Endothelial cell of umbilical vein (primary cell): ENCODE results near the gene GPR65. TPM values are rescaled to one million over a fixed set of nuclear protein-coding genes. Genes with fewer than 3 reads are reported as not detected.

Experiments used
- BruUV-seq: library from RNA; stranded (reverse); fragments of 400-500 nt; replicated peaks from 2 replicates; lab custom pipeline; 2021; lab: Mats Ljungman, UMichigan
- CTCF ChIA-PET: fragments of 300-600, 350-600 bp; sonication (Branson Sonifier 250); formaldehyde crosslinking; loops from one replicate; lab custom pipeline; 2021; ENCODE audit warnings: antibody characterized with exemption, inconsistent platforms; lab: Charles Lee
- POLR2A ChIA-PET: fragments of 300-600, 350-600 bp; sonication (Branson Sonifier 250); formaldehyde crosslinking; loops from one replicate; lab custom pipeline; 2021; ENCODE audit warnings: antibody characterized with exemption, inconsistent platforms; lab: Charles Lee
- DNase-seq: peaks from one replicate; pipeline ENCODE4 v3.0.0-alpha.2; 2011; ENCODE audit warnings: low read depth, low spot score
- FAIRE-seq: peaks from 2 replicates; lab custom pipeline; 2011; peaks lifted over from hg19 to GRCh38; lab: Jason Lieb, UNC
- H2AFZ ChIP-seq: 2 replicates; pipeline ENCODE4 v1.6.0; 2012; ENCODE audit warnings: low read depth, low read length, control low read depth, inconsistent platforms
- H3K27ac ChIP-seq: 2 replicates; pipeline ENCODE4 v1.5.1; 2011; ENCODE audit warnings: low read depth, mild to moderate bottlenecking, control low read depth, low read length, moderate library complexity; ENCODE audit not compliant: insufficient read depth
- H3K27me3 ChIP-seq, 2 experiments: 2 replicates each; pipeline versions ENCODE4 v1.6.0 to v1.6.1; 2011; ENCODE audit warnings: low read length in 2 of 2, mixed read lengths in 1 of 2; ENCODE audit not compliant: control insufficient read depth in 2 of 2, insufficient read depth in 2 of 2
- H3K36me3 ChIP-seq, 2 experiments: 2 replicates in 1 of 2; 3 replicates in 1 of 2; pipeline ENCODE4 v1.5.1; 2011; ENCODE audit warnings: low read length in 2 of 2, mild to moderate bottlenecking in 1 of 2, moderate library complexity in 1 of 2; ENCODE audit not compliant: control insufficient read depth in 2 of 2, insufficient read depth in 2 of 2; ENCODE audit errors: extremely low read depth in 1 of 2
- H3K4me1 ChIP-seq: 3 replicates; pipeline ENCODE4 v1.5.1; 2011; ENCODE audit warnings: mild to moderate bottlenecking, low read length; ENCODE audit not compliant: control insufficient read depth, insufficient read depth; ENCODE audit errors: extremely low read depth
- H3K4me2 ChIP-seq: 2 replicates; pipeline ENCODE4 v1.6.1; 2011; ENCODE audit warnings: low read length, control low read depth, mixed read lengths; ENCODE audit not compliant: insufficient read depth
- H3K4me3 ChIP-seq, 3 experiments: fragments of 200-600 bp in 1 of 3; sonication (generic), shearing (Covaris generic) in 1 of 3; replicated peaks in 1 of 3; 2 replicates each; pipeline ENCODE4 v1.5.1; 2011 to 2016; ENCODE audit warnings: control low read depth in 3 of 3, low read length in 3 of 3, mild to moderate bottlenecking in 2 of 3, inconsistent platforms in 1 of 3, low read depth in 1 of 3, moderate library complexity in 1 of 3; ENCODE audit not compliant: insufficient read depth in 1 of 3
- H3K79me2 ChIP-seq: 2 replicates; pipeline ENCODE4 v1.6.0; 2012; ENCODE audit warnings: low read length, inconsistent platforms; ENCODE audit not compliant: control insufficient read depth, insufficient read depth
- H3K9ac ChIP-seq: replicated peaks from 2 replicates; pipeline ENCODE3; 2011; ENCODE audit warnings: low read length, control low read depth; ENCODE audit not compliant: insufficient read depth; ENCODE audit errors: extremely low read depth
- H3K9me1 ChIP-seq: replicated peaks from 3 replicates; pipeline ENCODE4 v1.6.0; 2011; ENCODE audit warnings: mild to moderate bottlenecking, low read length; ENCODE audit not compliant: control insufficient read depth, insufficient read depth; ENCODE audit errors: extremely low read depth
- H3K9me3 ChIP-seq: replicated peaks from 2 replicates; pipeline ENCODE4 v1.5.1; 2012; ENCODE audit warnings: low read length, inconsistent platforms; ENCODE audit not compliant: control insufficient read depth, insufficient read depth
- H4K20me1 ChIP-seq: replicated peaks from 2 replicates; pipeline ENCODE3; 2011; ENCODE audit warnings: mild to moderate bottlenecking, low read length; ENCODE audit not compliant: control insufficient read depth, insufficient read depth; ENCODE audit errors: extremely low read depth
- EZH2 ChIP-seq: IDR thresholded peaks from 2 replicates; pipeline ENCODE4 v1.6.1; 2012; ENCODE audit warnings: borderline replicate concordance, low read depth, mild to moderate bottlenecking, moderate library complexity, low read length, inconsistent platforms; ENCODE audit not compliant: severe bottlenecking
- FOS ChIP-seq: IDR thresholded peaks from 2 replicates; pipeline ENCODE4 v1.6.1; 2011; ENCODE audit warnings: mild to moderate bottlenecking, low read length, moderate library complexity, borderline replicate concordance; ENCODE audit not compliant: insufficient read depth
- GATA2 ChIP-seq: IDR thresholded peaks from 2 replicates; pipeline ENCODE4 v1.7.0; 2011; ENCODE audit warnings: low read depth, mild to moderate bottlenecking, moderate library complexity, mixed read lengths, low read length; ENCODE audit not compliant: insufficient read length, insufficient read depth
- JUN ChIP-seq: IDR thresholded peaks from 2 replicates; pipeline ENCODE4 v1.6.1; 2011; ENCODE audit warnings: borderline replicate concordance, low read depth; ENCODE audit not compliant: insufficient read length, insufficient read depth
- MAX ChIP-seq: IDR thresholded peaks from 2 replicates; pipeline ENCODE4 v1.6.1; 2011; ENCODE audit not compliant: insufficient read depth, insufficient read length
- MYC ChIP-seq: IDR thresholded peaks from one replicate; pipeline ENCODE4 v1.6.1; 2011; ENCODE audit warnings: mild to moderate bottlenecking, low read depth, low read length
- POLR2A ChIP-seq: IDR thresholded peaks from 2 replicates; pipeline ENCODE4 v1.6.1; 2012; ENCODE audit warnings: low read depth, mild to moderate bottlenecking, control low read depth, low read length
- POLR2AphosphoS5 ChIP-seq: IDR thresholded peaks from 2 replicates; pipeline ENCODE4 v1.6.1; 2012; ENCODE audit warnings: low read depth, mild to moderate bottlenecking, control low read depth, low read length, moderate library complexity; ENCODE audit not compliant: insufficient read depth
- dilution Hi-C: fragments of 300-500 bp; cut with MboI; formaldehyde crosslinking; loops from one replicate; pipeline ENCODE4 v1.15.0; 2019; ENCODE audit warnings: low sequenced_read_pairs; ENCODE audit not compliant: extremely low pct_ligation_motif_present
- intact Hi-C: fragments of 100-400 bp; cut with micrococcal nuclease; formaldehyde crosslinking; loops from one replicate; pipeline ENCODE4 v1.10.0; 2022
- polyA plus RNA-seq, 4 experiments: library from polyadenylated mRNA; depleted of rRNA in 3 of 4; stranded (reverse) in 3 of 4; unstranded in 1 of 4; fragments of >200 nt; gene quantifications; 2 replicates each; pipeline versions ENCODE4 v1.2.1 to v1.2.3, GENCODE V29; 2011 to 2012; ENCODE audit warnings: missing spikeins in 1 of 4
- total RNA-seq: library from RNA; stranded (reverse); gene quantifications from 2 replicates; pipeline ENCODE4 v1.2.3, GENCODE V29; 2021

Gene GPR65
- total and polyA plus RNA-seq, 2 donors (not counting 3 experiments of a cell fraction or from before 2014, with no cell fraction given): 0.03 to 0.07 TPM

GRCh38 chr14:88026890-88027289, 22.0 kb downstream of the GPR65 start:
- H3K4me1 ChIP-seq: no peaks in the 10 kb centered on the region
- H3K79me2 ChIP-seq: no peaks in the 10 kb centered on the region
- TF ChIP-seq MYC: no peak
- no peak for TF ChIP-seq GATA2
- no peak for TF ChIP-seq POLR2AphosphoS5
- TF ChIP-seq MAX: no peak
- DNase-seq (no peak), FAIRE-seq (no peak)
- no peaks in the 10 kb centered on the region for H3K9me1 ChIP-seq
- H3K27me3 ChIP-seq: peaks cover 0 to 4% of the 10 kb centered on the region in 2 experiments
- H3K9ac ChIP-seq: no peak overlapping the region
- dilution Hi-C loops: no loop called here
- H4K20me1 ChIP-seq: no peaks in the 10 kb centered on the region
- POLR2A ChIA-PET: no interaction called here
- intact Hi-C loops: no loop called here
- H3K27ac ChIP-seq: no peak overlapping the region
- no peak overlapping the region for H3K4me3 ChIP-seq
- H3K4me2 ChIP-seq: no peak overlapping the region
- CTCF ChIA-PET: interaction anchor here (1.3 kb wide), 1 partner anchor 8 kb away, joined by 3 read pairs; no protein-coding TSS in a partner anchor
- BruUV-seq: no TSS peak
- H3K36me3 ChIP-seq: no peaks in the 10 kb centered on the region
- H2AFZ ChIP-seq: no peak overlapping the region
- H3K9me3 ChIP-seq: no peaks in the 10 kb centered on the region

GRCh38 chr14:88029500-88029899, 24.6 kb downstream of the GPR65 start:
- TF ChIP-seq MYC (no peak), MAX (no peak), POLR2AphosphoS5 (no peak), POLR2A (no peak), JUN (no peak), EZH2 (no peak), GATA2 (no peak), FOS (no peak)
- no peaks in the 10 kb centered on the region for H3K36me3 ChIP-seq
- POLR2A ChIA-PET: no interaction called here
- DNase-seq (no peak), FAIRE-seq (no peak)
- dilution Hi-C loops: no loop called here
- no peak overlapping the region for H3K4me2 ChIP-seq
- H3K27ac ChIP-seq: no peak overlapping the region
- BruUV-seq: no TSS peak
- H3K4me1 ChIP-seq: no peaks in the 10 kb centered on the region
- no peaks in the 10 kb centered on the region for H4K20me1 ChIP-seq
- H3K79me2 ChIP-seq: no peaks in the 10 kb centered on the region
- H3K9ac ChIP-seq: no peak overlapping the region
- intact Hi-C loops: no loop called here
- H3K4me3 ChIP-seq: no peak overlapping the region
- CTCF ChIA-PET: no interaction called here
- no peak overlapping the region for H2AFZ ChIP-seq
- H3K9me1 ChIP-seq: no peaks in the 10 kb centered on the region
- peaks cover 0 to 4% of the 10 kb centered on the region in 2 experiments for H3K27me3 ChIP-seq
- H3K9me3 ChIP-seq: no peaks in the 10 kb centered on the region
